Breast epithelium (tissue), 4 donors: ENCODE measurements around the gene PRR35. TPM values are rescaled to one million over a fixed set of nuclear protein-coding genes. Genes with fewer than 3 reads are reported as not detected.

ENCODE experiments used
- DNase-seq, 2 donors: peaks; one replicate each; pipeline ENCODE4 v3.0.0-alpha.2; 2019; ENCODE audit warnings: low spot score in 2 of 2
- H3K27ac ChIP-seq, 2 donors: fragments of 200-600 bp; sonication (generic) in 1 of 2; one replicate each; pipeline ENCODE4 v1.5.1; 2016 to 2019; ENCODE audit warnings: mild to moderate bottlenecking in 1 of 2
- H3K27me3 ChIP-seq, 2 donors: fragments of 200-600 bp; sonication (generic) in 1 of 2; one replicate each; pipeline versions ENCODE4 v1.5.1 to v1.6.0; 2017 to 2019; ENCODE audit warnings: control low read depth in 1 of 2, mild to moderate bottlenecking in 1 of 2
- H3K36me3 ChIP-seq: fragments of 200-600 bp; one replicate; pipeline ENCODE4 v1.5.1; 2019
- H3K4me1 ChIP-seq, 2 donors: fragments of 200-600 bp; sonication (generic); one replicate each; pipeline ENCODE4 v1.5.1; 2016 to 2019; ENCODE audit warnings: control low read depth in 1 of 2
- H3K4me3 ChIP-seq, 3 donors: fragments of 200-600 bp; sonication (generic); 1 replicate in 2 of 3; 2 replicates in 1 of 3; pipeline ENCODE4 v1.5.1; 2016 to 2019; ENCODE audit warnings: mild to moderate bottlenecking in 3 of 3, moderate library complexity in 2 of 3
- H3K9me3 ChIP-seq, 2 donors: fragments of 200-600 bp; sonication (generic) in 1 of 2; one replicate each; pipeline ENCODE4 v1.5.1; 2016 to 2019; ENCODE audit warnings: control low read depth in 1 of 2
- POLR2A ChIP-seq: fragments of 450-650 bp; IDR thresholded peaks from one replicate; pipeline ENCODE4 v1.6.1; 2016; ENCODE audit warnings: antibody characterized with exemption, mild to moderate bottlenecking, moderate library complexity
- POLR2AphosphoS5 ChIP-seq, 3 donors: sonication (generic); formaldehyde crosslinking; IDR thresholded peaks; one replicate each; pipeline ENCODE4 v1.6.1; 2017; ENCODE audit warnings: antibody characterized with exemption in 3 of 3
- intact Hi-C: fragments of 100-400 bp; cut with DNase I; formaldehyde crosslinking; loops from one replicate; pipeline ENCODE4 v1.15.1; 2023; ENCODE audit warnings: low total_unique reads
- total RNA-seq, 3 donors: library from RNA; depleted of rRNA; stranded (reverse); fragments of >200 nt; gene quantifications; one replicate each; pipeline ENCODE4 v1.1.0, GENCODE V29; 2016
- TF ChIP-seq, protein P1 (sequence below), 3 donors: fragments of 450-650 bp; IDR thresholded peaks; one replicate each; pipeline ENCODE4 v1.5.1; 2016 to 2017; ENCODE audit warnings: antibody characterized with exemption in 3 of 3, mild to moderate bottlenecking in 3 of 3, moderate library complexity in 3 of 3

PRR35 gene
- total RNA-seq, 3 donors from 2014 or later, result not detected

DNA sequence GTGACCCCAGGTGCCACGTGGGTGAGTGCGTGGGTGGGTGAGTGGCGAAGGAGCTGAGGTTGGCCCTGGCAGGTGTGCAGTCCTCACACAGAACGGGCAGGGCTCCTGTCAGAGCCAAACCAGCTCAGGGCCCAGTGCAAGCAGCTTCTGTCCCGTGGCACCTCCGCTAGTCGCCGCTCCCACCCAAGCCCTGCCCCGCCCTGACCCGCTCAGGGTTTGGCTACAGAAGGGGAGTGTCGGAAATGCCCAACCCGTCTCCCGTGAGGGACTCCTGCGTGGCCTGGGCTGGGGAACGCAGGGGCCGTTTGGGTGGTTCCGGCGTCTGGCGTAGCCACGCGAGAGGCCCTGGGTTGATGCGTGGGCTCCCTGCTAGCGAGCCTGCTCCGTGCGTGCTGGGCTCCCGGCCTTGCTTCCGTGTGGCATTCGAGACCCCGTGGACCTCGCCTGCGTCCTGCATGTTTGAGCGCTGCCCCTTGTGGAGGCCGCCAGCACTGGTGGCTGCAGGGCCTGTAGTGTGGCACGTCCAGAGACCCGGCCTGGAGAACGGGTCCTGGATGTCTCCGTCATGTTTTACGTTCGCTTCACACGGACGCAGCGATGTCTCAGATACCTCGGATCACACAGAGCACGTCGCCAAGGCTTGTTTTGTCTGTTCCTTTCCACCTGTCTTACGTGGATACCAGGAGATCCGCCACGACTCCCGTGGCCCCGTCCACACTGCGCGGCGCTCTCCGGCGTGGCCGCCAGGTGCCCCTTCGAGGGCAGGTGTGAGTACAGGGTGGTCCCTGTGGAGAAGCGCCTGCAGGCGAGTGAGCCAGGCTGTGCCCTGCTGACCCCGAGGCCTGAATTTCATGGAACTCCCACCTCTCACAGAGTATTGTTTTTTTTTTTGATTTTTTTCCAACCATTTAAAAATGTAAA lies 22.5 kb upstream of the PRR35 start:
- intact Hi-C loops, result no loop called here
- Histone ChIP-seq H3K36me3 (no peaks in the 10 kb centered on the region), H3K27me3 (no peaks in the 10 kb centered on the region), H3K4me1 (no peaks in the 10 kb centered on the region), H3K27ac (no peak overlapping the region), H3K4me3 (no peak overlapping the region), H3K9me3 (no peaks in the 10 kb centered on the region)
- no peak for DNase-seq
- TF ChIP-seq POLR2AphosphoS5 (IDR thresholded peaks at IDR 0.05) (no peak), POLR2A (no peak)
- TF ChIP-seq, protein P1, sequence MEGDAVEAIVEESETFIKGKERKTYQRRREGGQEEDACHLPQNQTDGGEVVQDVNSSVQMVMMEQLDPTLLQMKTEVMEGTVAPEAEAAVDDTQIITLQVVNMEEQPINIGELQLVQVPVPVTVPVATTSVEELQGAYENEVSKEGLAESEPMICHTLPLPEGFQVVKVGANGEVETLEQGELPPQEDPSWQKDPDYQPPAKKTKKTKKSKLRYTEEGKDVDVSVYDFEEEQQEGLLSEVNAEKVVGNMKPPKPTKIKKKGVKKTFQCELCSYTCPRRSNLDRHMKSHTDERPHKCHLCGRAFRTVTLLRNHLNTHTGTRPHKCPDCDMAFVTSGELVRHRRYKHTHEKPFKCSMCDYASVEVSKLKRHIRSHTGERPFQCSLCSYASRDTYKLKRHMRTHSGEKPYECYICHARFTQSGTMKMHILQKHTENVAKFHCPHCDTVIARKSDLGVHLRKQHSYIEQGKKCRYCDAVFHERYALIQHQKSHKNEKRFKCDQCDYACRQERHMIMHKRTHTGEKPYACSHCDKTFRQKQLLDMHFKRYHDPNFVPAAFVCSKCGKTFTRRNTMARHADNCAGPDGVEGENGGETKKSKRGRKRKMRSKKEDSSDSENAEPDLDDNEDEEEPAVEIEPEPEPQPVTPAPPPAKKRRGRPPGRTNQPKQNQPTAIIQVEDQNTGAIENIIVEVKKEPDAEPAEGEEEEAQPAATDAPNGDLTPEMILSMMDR (IDR thresholded peaks at IDR 0.05), result no peak

DNA sequence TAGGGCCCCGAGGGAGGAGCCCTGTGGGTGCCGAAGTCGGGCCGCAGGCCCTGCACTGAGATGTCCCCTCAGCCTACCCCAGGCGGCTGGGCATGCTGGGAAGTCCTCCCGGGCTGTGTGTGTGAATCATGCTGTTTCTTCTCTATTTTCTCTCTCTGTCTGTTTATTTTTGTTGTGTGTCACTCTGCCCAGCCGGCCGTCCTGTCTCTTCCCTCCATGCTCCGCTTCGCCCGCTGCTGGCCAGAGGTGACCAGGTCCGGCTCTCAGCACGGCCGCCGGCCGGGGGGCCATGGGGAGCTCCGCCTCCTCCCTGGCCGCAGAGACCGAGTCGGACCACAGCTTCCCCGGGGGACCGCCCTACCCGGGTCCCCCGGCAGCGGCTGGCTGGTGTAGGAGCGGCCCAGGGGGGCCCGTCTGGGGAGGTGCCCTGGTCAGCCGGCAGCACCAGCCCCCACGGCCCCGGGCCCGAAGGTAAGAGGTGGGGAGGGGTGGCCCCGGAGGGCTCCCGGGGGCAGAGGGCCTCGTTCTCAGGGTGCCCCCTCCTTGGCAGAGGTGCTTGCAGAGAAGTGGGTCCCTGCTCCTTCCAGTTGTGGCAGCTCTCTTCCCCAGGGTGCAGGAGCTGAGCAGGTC lies 20.2 kb upstream of the PRR35 start:
- no peak for DNase-seq
- intact Hi-C loops, result no loop called here
- no peaks in the 10 kb centered on the region for H3K4me1 ChIP-seq
- no peaks in the 10 kb centered on the region for H3K27me3 ChIP-seq
- TF ChIP-seq POLR2AphosphoS5 (IDR thresholded peaks at IDR 0.05) (no peak), POLR2A (no peak)
- TF ChIP-seq, protein P1 (IDR thresholded peaks at IDR 0.05), result no peak
- H3K9me3 ChIP-seq, result no peaks in the 10 kb centered on the region
- H3K4me3 ChIP-seq, result no peak overlapping the region
- H3K36me3 ChIP-seq, result no peaks in the 10 kb centered on the region
- no peak overlapping the region for H3K27ac ChIP-seq

DNA sequence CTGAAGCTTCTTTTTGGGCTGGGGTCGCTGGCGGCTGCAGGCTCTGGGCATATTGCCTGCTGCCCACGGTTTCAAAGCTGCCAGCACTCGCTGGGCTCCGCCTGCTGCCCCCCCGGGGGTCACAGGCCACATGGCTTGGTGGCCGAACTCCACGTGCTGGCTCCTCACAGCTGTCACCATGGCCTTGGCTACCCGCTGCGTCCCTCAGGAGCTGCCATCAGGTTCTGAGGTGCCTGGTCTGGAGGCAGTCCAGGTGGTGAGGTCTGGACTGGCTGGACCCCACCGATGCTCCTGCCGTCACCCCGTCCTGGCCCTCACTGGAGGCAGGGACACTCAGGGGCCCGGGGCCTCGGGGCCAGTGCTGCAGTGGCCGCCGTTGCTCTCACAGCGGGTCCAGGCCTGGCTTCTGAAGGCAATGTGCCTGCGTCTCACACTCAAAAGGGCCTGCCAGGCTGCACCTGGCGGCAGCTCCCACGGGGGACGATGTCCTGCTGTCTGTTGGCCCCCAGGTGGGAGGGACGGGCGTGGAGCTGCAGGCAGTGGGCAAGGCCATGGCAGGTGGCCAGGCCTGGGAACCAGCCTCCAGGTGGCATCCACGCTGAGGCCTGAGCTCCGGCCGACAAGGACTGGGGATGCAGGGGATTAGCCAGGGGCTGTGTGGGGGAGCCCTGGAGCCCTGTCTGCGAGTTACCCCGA lies 19.4 kb upstream of the PRR35 start:
- DNase-seq, result no peak
- Histone ChIP-seq H3K36me3 (no peaks in the 10 kb centered on the region), H3K4me3 (no peak overlapping the region), H3K9me3 (no peaks in the 10 kb centered on the region), H3K27me3 (no peaks in the 10 kb centered on the region), H3K27ac (no peak overlapping the region), H3K4me1 (no peaks in the 10 kb centered on the region)
- intact Hi-C loops, result no loop called here
- TF ChIP-seq, protein P1 (IDR thresholded peaks at IDR 0.05), result no peak
- TF ChIP-seq POLR2AphosphoS5 (IDR thresholded peaks at IDR 0.05) (no peak), POLR2A (no peak)

DNA sequence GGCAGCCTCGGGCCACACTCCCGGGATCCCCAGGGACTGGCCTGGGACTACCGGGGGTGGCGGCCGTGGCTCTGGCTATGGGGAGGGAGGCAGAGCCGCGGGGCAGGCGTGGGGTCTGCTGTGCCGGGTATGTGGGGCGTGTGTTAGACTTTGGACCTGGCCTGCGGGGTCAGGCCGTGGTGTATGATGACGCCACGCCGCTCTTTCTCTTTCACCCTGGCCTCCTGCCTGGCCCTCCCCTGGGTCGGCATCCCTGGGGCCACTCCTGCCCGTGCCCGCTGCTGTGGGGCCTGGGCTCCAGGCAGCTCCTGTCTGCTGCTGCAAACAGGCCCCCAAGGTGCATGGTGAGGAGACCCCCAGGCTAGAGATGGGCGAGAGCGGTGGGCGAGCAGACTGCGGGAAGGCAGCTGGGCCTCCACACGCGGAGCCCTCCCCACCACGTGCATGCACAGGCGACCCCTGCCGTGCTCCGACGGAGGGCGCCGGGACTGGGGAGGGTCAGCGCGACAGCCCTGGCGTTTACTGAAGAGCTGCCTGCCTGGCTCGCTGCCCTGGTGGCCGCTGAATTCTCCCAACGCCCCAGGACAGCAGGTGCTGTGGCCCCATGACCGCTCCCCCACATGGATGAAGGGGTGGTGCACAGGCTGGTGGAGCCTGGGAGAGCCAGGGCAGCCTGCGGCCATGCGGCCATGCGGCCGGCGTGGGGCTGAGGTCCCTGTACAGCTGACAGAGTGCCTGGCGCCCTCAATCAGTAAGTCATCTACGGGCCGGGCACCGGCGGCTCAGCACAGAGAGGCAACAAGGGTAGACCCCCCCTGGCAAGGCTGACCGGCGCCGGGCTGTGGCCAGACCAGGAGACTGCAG lies 16.7 kb upstream of the PRR35 start:
- Histone ChIP-seq H3K4me3 (no peak overlapping the region), H3K4me1 (no peaks in the 10 kb centered on the region), H3K9me3 (no peaks in the 10 kb centered on the region), H3K27me3 (no peaks in the 10 kb centered on the region), H3K36me3 (no peaks in the 10 kb centered on the region), H3K27ac (no peak overlapping the region)
- no peak for DNase-seq
- intact Hi-C loops, result no loop called here
- TF ChIP-seq, protein P1 (IDR thresholded peaks at IDR 0.05), result no peak
- TF ChIP-seq POLR2AphosphoS5 (IDR thresholded peaks at IDR 0.05) (no peak), POLR2A (no peak)
